Hepatic stellate cell (primary cell): ENCODE results near the gene SLC24A2.
"Not testable (repeated sequence)": the region's sequence is repeated elsewhere in the genome, so short reads cannot be mapped to it uniquely, and the experiment has no call there.

Experiments
- DNase-seq: peaks from one replicate; pipeline ENCODE4 v3.0.0; 2011; ENCODE audit warnings: low spot score

Gene SLC24A2

DNA sequence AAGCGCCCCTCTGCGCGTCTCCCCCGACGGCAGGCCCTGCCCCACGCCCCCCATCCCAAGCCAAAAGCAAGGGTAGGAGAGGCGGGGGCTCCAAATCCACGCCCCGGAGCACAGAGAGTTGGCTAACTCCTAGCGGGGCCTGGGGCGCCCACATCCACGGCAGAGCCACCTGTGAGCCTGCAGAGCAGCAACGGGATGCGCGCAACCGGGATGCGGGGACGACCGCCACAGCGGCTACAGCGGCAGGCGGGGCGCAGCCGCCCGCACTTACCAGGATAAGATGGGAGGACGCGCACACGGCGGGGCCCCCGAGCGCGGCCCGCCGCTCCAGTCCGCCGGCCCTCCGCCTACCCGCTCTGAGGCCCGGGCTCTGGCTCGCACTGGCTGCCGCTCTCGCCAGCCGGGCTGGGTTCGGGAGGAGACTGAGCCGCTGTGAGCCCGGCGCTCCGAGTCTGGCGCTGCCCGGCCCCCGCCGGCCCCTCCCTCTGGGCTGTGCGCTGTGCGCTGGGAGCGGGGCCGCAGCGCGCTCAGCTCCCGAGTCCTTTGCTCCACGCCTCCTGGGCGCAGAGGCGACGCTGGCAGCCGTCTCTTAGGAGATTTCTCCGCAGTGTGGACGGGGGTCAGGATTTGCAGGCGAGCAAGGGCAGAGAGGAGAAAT is at the start of gene SLC24A2:
Gene SLC24A2 (minus strand): TSS at position 424 of the 658 bp plus-strand sequence.
- no peak for DNase-seq

DNA sequence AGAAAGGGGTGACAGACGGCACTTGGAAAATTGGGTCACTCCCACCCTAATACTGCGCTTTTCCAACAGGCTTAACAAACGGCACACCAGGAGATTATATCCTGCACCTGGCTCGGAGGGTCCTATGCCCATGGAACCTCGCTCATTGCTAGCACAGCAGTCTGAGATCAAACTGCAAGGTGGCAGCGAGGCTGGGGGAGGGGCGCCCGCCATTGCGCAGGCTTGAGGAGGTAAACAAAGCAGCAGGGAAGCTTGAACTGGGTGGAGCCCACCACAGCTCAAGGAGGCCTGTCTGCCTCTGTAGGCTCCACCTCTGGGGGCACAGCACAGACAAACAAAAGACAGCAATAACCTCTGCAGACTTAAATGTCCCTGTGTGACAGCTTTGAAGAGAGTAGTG is 44.5 kb upstream of the SLC24A2 start:
- not testable (repeated sequence) for DNase-seq

DNA sequence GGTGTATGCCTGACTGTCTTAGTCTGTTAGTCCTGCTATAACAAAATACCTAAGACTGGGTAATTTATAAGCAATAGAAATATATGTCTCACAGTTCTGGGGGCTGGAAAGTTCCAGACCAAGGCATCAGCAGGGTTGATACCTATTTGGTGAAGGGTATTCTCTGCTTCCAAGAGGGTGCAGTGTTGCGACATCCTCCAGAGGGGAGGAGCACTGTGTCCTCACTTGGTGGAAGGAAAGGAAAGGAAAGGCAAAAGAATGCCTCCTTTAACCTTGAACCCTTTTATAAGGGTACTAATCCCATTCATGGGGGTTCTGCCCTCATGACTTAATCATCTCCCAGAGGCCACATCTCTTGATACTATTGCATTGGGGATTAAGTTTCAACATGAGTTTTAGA is 42.0 kb upstream of the SLC24A2 start:
- DNase-seq = no peak

DNA sequence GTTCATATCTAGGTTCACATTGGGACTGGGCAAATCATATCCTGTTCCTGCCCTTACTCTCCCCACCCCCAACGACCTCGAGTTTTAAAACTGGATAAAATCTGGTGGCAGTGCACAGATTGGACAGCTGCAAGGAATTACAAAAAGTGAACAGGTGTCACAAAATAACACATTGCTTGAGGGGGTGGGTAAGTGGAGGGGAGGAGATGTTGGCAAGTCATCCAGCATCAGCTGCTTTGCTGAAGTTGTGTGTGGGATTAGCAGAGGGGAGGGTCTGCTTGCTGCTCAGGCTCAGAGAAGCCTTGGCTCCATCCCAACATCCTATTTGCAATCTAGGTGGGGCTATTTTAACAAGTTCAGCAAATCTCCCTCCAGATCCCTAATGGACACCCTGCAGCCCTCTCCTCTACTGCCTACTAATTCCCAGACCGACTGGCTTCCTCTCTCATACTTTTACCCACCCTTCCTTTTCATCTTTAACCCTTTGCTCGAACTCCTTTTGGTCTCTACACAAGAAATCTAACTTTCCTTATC is 39.8 kb upstream of the SLC24A2 start:
- no peak for DNase-seq

DNA sequence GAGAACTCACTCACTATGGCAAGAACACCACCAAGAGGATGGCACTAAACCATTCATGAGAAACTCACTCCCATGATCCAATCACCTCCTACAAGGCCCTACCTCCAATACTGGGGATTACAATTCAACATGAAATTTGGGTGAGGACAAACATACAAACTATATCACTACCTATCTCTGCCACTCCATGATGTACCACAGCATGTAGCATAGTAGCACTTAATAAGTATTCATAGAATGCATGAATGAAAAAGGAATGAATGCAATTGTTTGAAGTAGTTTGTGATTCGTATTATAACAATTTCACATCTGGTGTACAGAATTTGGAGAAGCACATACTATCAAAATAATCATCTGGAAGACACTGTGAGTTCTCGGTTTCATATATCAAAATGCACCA is 27.9 kb upstream of the SLC24A2 start:
- no peak for DNase-seq

DNA sequence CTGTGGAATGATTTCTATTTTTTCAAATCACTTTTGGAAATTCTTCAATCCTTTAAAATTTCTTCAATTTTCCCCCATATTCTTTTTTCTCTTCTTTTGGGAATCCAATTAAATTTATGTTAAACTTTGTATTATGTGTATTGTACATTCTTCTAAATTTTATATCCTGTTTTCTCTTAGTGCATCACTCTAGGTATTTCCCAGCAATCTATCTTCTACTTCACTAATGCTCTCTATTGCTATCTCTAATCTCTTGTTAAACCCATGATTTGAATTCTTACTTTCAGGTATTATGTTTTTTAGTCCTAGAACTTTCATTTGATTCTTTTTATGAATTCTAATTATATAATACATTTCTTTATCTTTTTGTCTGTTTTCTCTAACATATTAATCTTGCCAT is 23.4 kb upstream of the SLC24A2 start:
- DNase-seq = no peak

DNA sequence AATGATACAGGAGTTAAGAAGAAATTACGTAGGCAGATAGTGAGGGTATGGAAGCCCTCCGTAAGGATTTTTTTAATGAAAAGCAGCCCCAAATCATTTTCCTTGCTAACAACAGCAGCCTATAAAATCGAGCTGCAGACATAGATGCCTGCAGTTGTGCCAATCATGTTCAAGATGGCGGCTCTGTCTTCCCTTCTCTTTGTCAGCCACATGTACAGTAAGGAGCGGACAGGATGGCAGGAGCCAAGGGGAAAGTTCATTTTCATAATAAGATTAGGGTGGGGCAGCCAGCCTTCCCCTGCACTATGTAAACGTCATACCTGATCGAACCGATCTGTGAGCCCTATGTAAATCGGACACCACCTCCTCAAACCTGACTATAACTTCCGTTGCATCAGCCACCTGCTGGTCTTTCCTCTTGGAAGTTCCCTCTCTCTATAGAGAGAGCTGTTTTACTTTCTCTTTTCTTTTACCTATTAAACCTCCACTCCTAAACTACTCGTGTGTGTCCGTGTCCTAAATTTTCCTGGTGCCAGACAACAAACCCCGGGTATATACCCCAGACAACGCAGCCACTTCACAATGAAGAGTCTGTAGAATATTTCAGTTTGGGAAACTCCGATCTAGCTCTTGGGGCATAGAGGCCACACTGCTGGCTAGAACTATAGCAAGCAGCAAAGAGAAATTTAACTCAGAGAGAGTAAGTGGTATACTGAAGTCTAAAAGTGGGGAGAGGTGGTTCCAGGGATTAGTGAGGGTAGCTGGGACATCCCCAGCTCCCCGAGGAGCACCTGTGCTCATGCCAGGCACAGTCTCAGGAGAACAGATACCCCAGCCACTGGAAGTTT is 20.8 kb upstream of the SLC24A2 start:
- no peak for DNase-seq

DNA sequence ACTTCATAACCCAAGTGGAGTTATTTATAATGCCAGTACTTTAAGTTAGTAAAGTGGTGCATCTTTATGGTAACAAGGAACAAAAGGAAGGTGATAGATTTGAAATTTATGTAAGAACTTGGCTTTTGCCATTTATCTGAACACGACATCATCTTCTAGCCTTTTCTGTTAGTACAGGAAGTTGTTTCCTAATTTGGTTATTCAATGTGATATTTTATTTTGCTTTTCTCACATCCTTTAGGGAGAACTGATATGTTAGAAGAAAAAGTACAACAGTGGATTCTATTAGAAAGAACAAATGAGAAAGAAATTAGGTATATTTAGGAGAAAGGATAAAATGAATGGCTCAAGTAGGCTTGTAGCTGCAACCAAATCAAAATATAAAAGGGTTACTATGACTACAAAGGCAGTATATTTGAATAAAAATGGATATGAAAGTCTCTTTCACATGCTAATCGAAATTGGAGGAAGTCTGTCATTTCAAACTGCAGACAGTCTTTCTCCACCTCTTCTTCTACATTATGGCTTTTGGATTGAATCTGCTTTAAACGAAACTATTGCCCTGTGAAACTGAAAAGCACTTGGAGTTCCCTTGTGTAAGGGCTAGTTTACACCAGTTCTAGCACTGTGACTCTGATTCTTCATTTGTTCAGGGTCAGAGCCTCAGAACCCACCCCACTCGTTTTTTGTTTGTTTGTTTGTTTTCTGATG is 18.5 kb upstream of the SLC24A2 start:
- DNase-seq = no peak

DNA sequence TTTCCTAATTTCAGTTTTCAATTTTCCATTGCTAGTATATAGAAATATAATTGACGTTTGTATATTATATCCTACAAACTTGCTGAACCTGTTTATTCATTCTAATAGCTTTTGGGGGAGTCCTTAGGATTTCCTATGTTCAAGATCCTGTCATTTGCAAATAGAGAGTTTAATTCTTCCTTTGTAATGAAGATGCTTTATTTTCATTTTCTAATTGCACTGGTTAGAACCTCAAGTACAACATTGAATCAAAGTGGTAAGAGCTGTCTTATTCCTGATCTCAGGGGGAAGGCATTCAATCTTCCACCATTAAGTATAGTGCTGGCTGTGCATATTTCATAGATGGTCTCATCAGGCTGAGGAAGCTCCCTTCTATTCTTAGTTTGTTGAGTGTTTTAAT is 15.6 kb upstream of the SLC24A2 start:
- DNase-seq = no peak

DNA sequence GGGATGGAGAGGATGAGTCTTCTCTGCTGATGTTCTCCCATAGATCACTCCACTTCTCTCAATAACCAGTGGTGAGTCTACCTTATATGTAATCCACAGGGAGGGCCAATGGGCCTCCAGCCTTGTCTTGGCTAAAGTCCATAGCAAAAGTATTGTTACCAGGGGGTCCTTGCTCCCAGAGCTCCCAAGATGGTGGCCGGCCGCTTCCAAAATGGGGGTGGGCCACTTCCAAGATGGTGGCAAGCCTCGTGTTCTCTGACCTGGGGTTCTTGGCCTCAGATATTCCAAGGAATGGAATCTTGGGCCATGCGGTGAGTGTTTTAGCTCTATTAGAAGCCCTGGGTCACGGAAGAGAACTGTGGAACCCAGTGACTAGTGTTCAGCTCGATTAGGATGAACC is 12.0 kb upstream of the SLC24A2 start:
- no peak for DNase-seq

DNA sequence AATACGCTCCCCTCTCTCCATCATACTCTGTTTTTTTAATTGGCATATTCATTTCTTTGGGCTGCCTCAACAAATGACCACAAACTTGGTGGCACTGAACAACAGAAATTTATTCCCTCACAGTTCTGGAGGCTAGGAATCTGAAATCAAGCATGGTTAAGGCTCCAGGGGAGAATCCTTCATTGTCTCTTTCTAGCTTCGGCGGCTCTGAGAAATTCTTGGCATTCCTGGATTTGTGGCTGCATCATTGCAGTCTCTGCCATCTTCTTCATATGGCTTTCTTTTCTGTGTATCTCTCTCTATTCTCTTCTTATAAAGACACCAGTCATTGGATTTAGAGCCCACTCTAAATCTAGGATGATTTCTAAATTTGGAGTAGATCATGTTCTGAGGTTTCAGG is 10.9 kb upstream of the SLC24A2 start:
- DNase-seq = no peak

DNA sequence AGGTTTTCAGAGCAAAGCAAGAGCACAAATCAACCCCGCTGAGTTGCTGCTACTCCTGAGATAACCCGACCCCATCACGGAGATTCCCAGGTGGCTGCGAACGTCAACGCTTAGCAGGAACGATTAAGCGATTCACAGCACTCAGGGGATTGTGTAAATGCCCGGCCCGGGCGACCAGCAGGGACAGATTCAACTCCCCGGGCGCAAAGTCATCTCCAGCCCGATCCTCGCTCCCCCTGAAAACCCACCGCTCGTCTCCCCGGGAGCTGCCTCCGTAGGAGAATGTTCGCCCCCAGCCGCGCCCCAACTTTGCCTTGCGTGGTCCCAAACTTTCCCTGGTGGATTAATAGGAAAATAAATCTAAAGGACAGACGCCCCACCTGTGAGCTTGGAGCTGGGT is 685 bp downstream of the SLC24A2 start:
- no peak for DNase-seq

DNA sequence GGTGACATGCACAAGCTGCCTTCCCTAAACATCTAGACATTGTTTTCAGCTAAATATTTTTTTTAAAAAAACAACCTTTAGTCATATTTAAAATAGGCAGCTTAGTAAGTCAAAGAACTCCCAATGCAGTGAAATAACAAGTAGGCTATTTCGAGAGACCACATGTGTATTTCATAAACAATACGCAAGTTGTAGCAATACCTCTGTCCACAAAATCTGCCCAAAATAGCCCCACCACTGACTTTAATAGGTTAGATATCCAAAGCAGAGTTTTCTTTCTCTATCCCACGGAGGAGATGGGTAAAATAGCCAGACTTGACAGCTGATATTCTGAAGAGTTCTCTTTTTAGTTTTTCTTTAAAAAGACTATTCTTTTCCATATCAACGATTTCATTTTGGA is 1.2 kb downstream of the SLC24A2 start:
- no peak for DNase-seq

DNA sequence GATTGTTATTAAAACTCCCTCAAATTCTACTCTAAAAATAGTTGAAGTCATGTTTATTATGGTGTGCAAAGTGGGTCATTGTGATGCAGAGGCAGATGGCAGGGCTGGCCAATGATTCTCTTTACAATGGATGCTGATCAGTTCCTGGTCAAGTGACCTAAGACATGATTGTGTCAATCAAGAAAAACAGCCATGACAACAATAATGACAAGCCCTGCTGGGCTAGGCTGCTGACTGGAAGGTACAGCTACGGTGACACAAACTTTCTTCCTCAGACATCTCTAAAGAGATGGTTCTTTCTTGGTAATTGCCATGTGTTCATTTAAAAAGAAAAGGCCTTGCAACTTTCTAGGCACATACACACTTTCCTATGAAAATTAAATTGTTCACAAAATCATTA is 3.6 kb downstream of the SLC24A2 start:
- no peak for DNase-seq

DNA sequence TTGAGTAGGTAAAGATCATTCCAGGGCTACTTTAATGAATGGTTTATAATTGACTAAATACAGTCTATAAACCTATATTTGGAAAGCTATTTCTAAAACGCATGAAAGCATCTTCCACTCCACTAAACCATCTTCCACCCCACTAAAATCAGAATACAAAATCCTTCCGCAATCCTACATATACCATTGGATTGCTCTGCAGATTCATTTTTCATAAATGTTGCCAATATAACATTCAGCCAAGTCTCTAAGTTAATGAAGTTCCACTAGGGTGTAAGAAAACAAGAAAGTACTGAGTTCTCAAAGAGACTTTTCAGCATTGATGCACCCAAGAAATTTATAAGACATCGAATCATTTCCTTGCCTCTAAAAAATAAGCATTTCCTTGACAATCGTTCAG is 4.7 kb downstream of the SLC24A2 start:
- no peak for DNase-seq

DNA sequence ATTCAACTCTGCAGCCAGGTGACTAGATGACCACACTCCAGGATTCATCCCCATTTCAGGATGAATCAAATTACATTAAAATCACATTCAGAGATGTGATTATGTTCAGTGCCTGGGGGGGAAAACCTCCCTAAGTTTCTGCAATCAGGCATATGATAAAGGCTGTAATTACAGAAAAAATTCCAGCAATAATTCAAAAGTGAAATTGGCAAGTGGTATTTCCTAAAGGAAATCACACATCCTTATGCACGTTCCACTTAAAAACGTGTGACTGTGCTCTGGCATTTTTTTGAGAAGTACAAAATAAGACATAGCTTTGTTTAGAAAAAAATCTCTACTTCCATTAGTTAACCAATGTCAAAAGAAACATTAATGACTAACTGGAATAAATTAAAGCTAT is 5.3 kb downstream of the SLC24A2 start:
- DNase-seq = no peak

DNA sequence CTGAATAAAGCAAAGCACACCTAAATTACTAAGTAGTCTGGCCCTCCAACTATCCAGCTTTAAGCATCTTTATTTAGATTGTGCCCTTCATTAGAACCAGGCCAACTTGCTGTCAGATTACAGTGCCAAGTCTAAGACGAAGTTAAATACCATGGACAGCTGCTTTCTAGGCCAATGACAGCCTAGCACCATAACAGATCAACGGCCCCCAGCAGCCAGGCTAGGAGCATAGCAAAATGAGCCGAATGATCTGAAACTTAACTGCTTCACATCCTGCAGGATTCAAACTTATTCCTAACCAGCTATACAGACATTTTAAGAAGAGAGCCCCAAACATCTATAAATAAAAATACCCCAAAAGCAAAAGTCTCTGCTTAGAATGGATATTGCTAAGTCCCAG is 6.8 kb downstream of the SLC24A2 start:
- no peak for DNase-seq

DNA sequence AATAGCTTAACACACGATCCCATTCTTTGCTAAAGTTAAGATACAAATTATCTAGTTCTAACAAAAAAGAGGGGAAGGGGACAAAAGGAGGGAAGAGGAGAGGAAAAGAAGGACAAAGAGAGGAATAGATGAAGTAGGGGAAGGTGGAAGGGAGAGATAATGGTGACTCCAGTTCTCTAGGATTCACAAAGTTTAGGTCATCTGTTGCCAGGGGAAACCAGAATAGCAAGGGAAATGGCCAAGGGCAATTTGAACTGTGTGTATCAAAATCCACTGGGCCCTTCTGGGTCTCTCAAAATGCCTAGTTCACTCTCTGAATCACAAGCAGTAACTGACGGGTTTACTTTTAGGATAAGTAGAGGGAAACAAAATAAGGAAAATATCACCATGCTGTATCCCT is 7.6 kb downstream of the SLC24A2 start:
- no peak for DNase-seq

DNA sequence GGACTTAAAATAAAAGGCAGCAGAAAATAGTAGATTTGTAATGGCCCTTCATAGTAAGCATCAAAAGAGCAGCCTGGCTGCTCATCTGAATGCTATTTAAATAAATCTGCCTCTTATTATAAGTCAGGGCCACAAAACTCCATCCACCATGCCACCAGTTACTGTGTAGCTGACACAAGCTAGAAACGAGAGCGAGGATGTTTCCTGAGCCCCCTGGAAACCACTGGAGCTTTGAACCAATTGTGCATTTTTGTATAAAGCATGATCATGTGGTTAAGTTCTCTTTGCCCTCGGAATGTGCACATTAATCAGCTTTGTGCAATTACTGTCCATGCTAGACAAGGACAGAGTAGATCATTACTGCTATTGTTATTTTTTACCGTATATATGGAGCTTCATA is 17.4 kb downstream of the SLC24A2 start:
- no peak for DNase-seq

DNA sequence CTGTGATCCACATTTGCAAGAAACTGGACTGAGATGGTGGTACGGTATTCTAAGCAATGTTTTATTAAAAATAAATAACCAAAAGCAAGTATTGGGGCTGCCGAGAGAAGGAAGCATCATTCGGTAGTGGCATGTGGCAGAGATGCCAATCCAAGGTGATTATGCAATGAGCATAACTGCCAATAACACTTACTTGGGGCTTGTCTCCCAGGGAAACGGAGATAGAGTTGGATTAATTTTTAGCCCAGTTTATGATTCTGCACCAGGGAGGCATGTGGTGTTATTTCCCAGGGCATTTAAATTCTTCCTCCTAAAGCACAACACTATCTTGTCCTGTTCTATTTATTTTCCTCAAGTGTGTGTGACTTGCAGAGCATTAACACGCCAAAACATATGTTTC is 17.9 kb downstream of the SLC24A2 start:
- DNase-seq = no peak

DNA sequence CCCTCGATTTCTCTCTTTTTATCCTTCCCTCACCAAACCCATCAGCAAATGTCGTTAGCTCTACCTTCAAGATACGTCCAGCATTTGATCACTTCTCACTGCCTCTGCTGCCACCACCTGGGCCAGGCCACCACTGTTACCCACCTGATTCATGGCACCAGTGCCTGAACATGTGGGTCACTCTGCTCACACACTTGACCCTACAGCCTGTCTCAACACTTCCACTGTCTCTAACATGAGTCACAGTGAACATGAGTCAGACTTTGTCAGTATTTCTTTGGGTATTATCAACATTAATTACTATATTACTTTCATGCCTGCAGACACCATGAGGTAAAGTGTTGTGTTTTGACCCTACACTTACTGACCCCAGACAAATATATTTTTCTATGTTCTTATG is 19.6 kb downstream of the SLC24A2 start:
- DNase-seq = no peak

DNA sequence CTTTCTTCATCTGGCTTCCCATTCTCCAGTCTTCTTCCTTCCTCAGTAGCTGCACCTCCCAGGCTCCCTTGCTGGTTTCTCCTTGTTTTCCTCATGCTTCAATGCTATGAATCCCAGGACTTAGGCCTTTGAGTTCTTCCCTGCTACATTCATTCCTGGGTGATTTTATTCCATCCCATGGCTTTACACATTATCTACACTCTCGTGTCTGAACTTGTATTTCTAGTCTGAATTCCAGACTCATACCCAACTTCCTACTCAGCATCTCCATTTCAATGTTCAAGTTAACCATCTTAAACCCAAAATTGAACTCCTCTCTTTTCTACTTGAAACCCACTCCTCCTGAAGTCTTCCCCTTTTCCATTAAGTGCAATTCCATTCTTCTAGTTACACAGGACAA is 20.0 kb downstream of the SLC24A2 start:
- DNase-seq = no peak

DNA sequence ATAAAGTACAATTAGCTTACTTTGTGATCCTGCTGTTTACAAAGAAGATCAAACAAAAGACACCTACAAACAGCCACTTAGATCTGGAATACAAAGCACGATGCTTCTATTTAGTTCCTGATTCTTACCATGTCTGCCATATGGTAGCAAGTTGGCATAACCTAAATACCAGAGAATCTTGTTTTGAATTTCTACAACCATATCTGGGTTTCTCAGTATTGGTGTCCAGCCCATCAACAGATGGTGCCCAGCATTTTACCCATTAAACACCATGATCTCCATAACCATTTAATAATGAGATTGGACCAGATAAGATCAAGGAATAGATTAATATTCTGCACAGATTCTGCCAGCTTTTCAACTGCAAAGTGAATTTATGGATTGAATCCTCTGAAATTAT is 29.8 kb downstream of the SLC24A2 start:
- no peak for DNase-seq
